CD4-positive, alpha-beta T cell (primary cell): ENCODE measurements around the gene PLEKHG2. TPM values are rescaled to one million over a fixed set of nuclear protein-coding genes. Genes with fewer than 3 reads are reported as not detected.
A peak's percentile ranks its signal among the peaks of the same experiment; 100 is the strongest.

Experiments
- ATAC-seq: fragments of 200-7000 bp; cut with Tn5 transposase; one replicate; pipeline ENCODE4 v1.10.0; 2022; ENCODE audit warnings: mild to moderate bottlenecking; ENCODE audit not compliant: poor library complexity
- CTCF ChIA-PET: fragments of 350-600 bp; sonication (Branson Sonifier 250); formaldehyde crosslinking; loops from one replicate; lab custom pipeline; 2021; ENCODE audit warnings: antibody characterized with exemption, inconsistent platforms; lab: Charles Lee
- POLR2A ChIA-PET: fragments of 350-600 bp; sonication (Branson Sonifier 250); formaldehyde crosslinking; loops from one replicate; lab custom pipeline; 2021; ENCODE audit warnings: antibody characterized with exemption, inconsistent platforms; lab: Charles Lee
- DNase-seq, 14 experiments: peaks; one replicate each; pipeline ENCODE4 v3.0.0-alpha.2; 2013 to 2020; ENCODE audit warnings: mixed read lengths in 2 of 14
- H3K27ac ChIP-seq, 2 donors: one replicate each; pipeline versions ENCODE4 v1.5.1 to v1.7.0; 2013; ENCODE audit warnings: low read length in 2 of 2, low read depth in 1 of 2, mild to moderate bottlenecking in 1 of 2
- H3K27me3 ChIP-seq, 2 experiments: 1 replicate in 1 of 2; 2 replicates in 1 of 2; pipeline versions ENCODE4 v1.6.1 to v1.7.0; 2013; ENCODE audit warnings: low read length in 2 of 2, control low read depth in 1 of 2, mild to moderate bottlenecking in 1 of 2, moderate library complexity in 1 of 2; ENCODE audit not compliant: insufficient read depth in 2 of 2, control insufficient read depth in 1 of 2
- H3K36me3 ChIP-seq: one replicate; pipeline ENCODE4 v1.6.1; 2013; ENCODE audit warnings: low read length, control low read depth; ENCODE audit not compliant: insufficient read depth
- H3K4me1 ChIP-seq: one replicate; pipeline ENCODE4 v1.6.1; 2013; ENCODE audit warnings: low read length, control low read depth; ENCODE audit not compliant: insufficient read depth
- H3K4me3 ChIP-seq: one replicate; pipeline ENCODE4 v1.5.1; 2013; ENCODE audit warnings: mild to moderate bottlenecking, low read length, moderate library complexity
- H3K9me3 ChIP-seq, 2 experiments: 1 replicate in 1 of 2; 2 replicates in 1 of 2; pipeline versions ENCODE4 v1.6.1 to v1.7.0; 2013; ENCODE audit warnings: low read length in 2 of 2, mild to moderate bottlenecking in 2 of 2, control low read depth in 1 of 2, moderate library complexity in 1 of 2; ENCODE audit not compliant: control insufficient read depth in 1 of 2, insufficient read depth in 1 of 2
- H3K27ac Mint-ChIP-seq: one replicate; pipeline ENCODE4 v1.8.0; 2020; ENCODE audit warnings: mixed read lengths
- H3K27me3 Mint-ChIP-seq: one replicate; pipeline ENCODE4 v1.8.0; 2021; ENCODE audit warnings: mixed read lengths
- H3K36me3 Mint-ChIP-seq: one replicate; pipeline ENCODE4 v1.8.0; 2021; ENCODE audit warnings: low read depth, mixed read lengths
- H3K4me1 Mint-ChIP-seq: one replicate; pipeline ENCODE4 v1.8.0; 2021; ENCODE audit warnings: low read depth, mixed read lengths
- H3K4me3 Mint-ChIP-seq: one replicate; pipeline ENCODE4 v1.8.0; 2020; ENCODE audit warnings: mild to moderate bottlenecking, mixed read lengths
- H3K9me3 Mint-ChIP-seq: one replicate; pipeline ENCODE4 v1.8.0; 2020; ENCODE audit warnings: mixed read lengths
- intact Hi-C, 2 experiments: fragments of 100-400 bp; cut with DNase I in 1 of 2; cut with micrococcal nuclease in 1 of 2; formaldehyde crosslinking; loops; one replicate each; pipeline versions ENCODE4 v1.15.1 to v1.9.0; 2023 to 2025; cut with DNase I, micrococcal nuclease
- total RNA-seq, 174 experiments: library from RNA in 2 of 174; stranded (reverse) in 2 of 174; gene quantifications; one replicate each; pipeline ENCODE4 v1.2.3 and lab custom pipeline; 2021 to 2026
- TF ChIP-seq, protein P1 (sequence below): fragments of 200-600 bp; IDR thresholded peaks from one replicate; pipeline ENCODE4 v1.8.0; 2022; ENCODE audit warnings: antibody characterized with exemption, mild to moderate bottlenecking

PLEKHG2 gene
- total RNA-seq, 2 experiments from 2014 or later, result 80.6 to 81.4 TPM

- Mint-ChIP-seq H3K4me1 (peaks cover 53% of the 10 kb centered on the region), H3K4me3 (peak overlapping the region; percentile 95), H3K27ac (peak overlapping the region; percentile 98), H3K36me3 (peaks cover 76% of the 10 kb centered on the region), H3K27me3 (peaks cover 12% of the 10 kb centered on the region), H3K9me3 (no peaks in the 10 kb centered on the region)
- peak overlapping the region; percentile 100 for H3K4me3 ChIP-seq
- H3K9me3 ChIP-seq, result no peaks in the 10 kb centered on the region
- DNase-seq (peak in 13 of 14 experiments; percentile 55 to 89 (median 71)), ATAC-seq (peak; percentile 24)
- H3K36me3 ChIP-seq, result peaks cover 29% of the 10 kb centered on the region
- H3K27me3 ChIP-seq, result no peaks in the 10 kb centered on the region
- TF ChIP-seq, protein P1, sequence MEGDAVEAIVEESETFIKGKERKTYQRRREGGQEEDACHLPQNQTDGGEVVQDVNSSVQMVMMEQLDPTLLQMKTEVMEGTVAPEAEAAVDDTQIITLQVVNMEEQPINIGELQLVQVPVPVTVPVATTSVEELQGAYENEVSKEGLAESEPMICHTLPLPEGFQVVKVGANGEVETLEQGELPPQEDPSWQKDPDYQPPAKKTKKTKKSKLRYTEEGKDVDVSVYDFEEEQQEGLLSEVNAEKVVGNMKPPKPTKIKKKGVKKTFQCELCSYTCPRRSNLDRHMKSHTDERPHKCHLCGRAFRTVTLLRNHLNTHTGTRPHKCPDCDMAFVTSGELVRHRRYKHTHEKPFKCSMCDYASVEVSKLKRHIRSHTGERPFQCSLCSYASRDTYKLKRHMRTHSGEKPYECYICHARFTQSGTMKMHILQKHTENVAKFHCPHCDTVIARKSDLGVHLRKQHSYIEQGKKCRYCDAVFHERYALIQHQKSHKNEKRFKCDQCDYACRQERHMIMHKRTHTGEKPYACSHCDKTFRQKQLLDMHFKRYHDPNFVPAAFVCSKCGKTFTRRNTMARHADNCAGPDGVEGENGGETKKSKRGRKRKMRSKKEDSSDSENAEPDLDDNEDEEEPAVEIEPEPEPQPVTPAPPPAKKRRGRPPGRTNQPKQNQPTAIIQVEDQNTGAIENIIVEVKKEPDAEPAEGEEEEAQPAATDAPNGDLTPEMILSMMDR, result no peak
- peaks cover 84% of the 10 kb centered on the region for H3K4me1 ChIP-seq
- H3K27ac ChIP-seq, result peak overlapping the region; percentile 100
- ChIA-PET POLR2A (interaction anchor here (0.7 to 4.5 kb wide), 3 partner anchors 11 to 35 kb away, joined by 5 to 126 read pairs (median 48); partner anchors contain the start of genes MED29, PAF1 and SUPT5H), CTCF (no interaction called here)
- intact Hi-C loops, result loop anchor here (5.0 to 10.0 kb wide), 2 partner anchors 285 to 288 kb away; partner anchors contain the start of gene PAK4 (in 1 of the 2)
Measured at GRCh38 chr19:39410017-39410830, 2.2 kb upstream of the PLEKHG2 start.

DNA sequence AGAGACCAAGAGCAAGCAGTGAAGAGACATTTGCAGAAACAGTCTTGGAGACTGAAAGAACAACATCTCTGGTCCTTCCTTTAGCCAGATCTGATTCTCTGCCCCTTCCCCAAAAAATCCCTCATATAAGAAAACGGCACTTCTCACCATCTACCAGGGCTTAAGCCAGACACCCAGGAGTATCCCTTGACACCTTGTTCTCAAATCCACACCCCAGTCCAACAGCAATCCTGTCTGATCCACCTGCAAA, 1.7 kb upstream of the PLEKHG2 start:
- H3K4me1 ChIP-seq, result peaks cover 79% of the 10 kb centered on the region
- H3K27me3 ChIP-seq, result no peaks in the 10 kb centered on the region
- POLR2A ChIA-PET, result interaction anchor here (2.2 to 2.6 kb wide), 5 partner anchors 9 to 68 kb away, joined by 11 to 119 read pairs (median 48); partner anchors contain the start of genes MED29, PAF1, RPS16 and SAMD4B
- peak overlapping the region; percentile 98 for H3K27ac Mint-ChIP-seq
- peaks cover 48% of the 10 kb centered on the region for H3K4me1 Mint-ChIP-seq
- H3K36me3 ChIP-seq, result peaks cover 29% of the 10 kb centered on the region
- H3K4me3 ChIP-seq, result peak overlapping the region; percentile 100
- peaks cover 12% of the 10 kb centered on the region for H3K27me3 Mint-ChIP-seq
- intact Hi-C loops, result loop anchor here (1.0 to 10.0 kb wide), 3 partner anchors 13 to 288 kb away; partner anchors contain the start of gene PAK4 (in 1 of the 2)
- H3K9me3 Mint-ChIP-seq, result no peaks in the 10 kb centered on the region
- TF ChIP-seq, protein P1, result no peak
- ATAC-seq, result no peak
- CTCF ChIA-PET, result interaction anchor here (1.8 to 2.3 kb wide), 7 partner anchors 9 to 122 kb away, joined by 6 to 102 read pairs (median 9); partner anchors contain the start of genes EID2B, MED29, PAF1 and SAMD4B
- H3K27ac ChIP-seq, result peak overlapping the region; percentile 100
- DNase-seq, result peak in 1 of 14 experiments; percentile 45
- H3K9me3 ChIP-seq, result no peaks in the 10 kb centered on the region
- peak overlapping the region; percentile 95 for H3K4me3 Mint-ChIP-seq
- peaks cover 76% of the 10 kb centered on the region for H3K36me3 Mint-ChIP-seq

DNA sequence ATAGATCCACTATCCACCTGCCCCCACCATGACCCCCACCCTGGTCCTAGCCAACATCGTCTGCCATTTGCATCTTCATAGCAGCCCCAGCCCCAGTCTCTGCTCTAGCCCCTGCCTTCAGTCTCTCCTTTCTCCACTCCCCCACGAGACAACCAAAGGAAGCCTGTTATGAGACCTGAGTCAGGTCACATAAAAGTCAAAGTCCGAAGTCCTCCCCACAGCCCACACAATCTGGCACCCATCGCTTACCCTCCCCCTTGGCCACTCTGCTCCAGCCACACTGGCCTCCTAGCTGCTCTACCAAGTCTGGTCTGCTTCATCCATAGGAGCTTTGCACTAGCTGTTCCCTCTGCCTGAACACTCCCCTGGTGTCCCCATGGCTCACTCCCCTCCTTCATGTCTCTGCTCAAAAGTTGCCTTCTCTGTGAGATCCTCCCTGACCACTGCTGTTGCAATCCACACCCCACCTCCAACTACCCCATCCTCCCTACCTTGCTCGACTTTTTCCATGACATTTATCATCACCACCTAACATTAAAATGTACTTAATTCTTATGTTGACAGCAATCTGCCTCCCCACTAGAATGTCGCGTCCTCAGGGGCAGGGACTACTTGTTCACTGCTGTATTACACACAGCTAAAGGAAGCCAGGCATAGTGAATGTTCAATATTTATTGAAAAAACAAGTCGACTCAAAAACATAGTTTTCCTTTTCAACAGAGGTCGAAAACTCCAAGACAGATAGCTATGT, 1.2 kb upstream of the PLEKHG2 start:
- H3K27ac ChIP-seq, result peak overlapping the region; percentile 100
- TF ChIP-seq, protein P1, result no peak
- intact Hi-C loops, result loop anchor here (1.0 to 10.0 kb wide), 3 partner anchors 14 to 289 kb away; partner anchors contain the start of gene PAK4 (in 1 of the 2)
- peaks cover 74% of the 10 kb centered on the region for H3K4me1 ChIP-seq
- H3K9me3 Mint-ChIP-seq, result no peaks in the 10 kb centered on the region
- DNase-seq (peak in 5 of 14 experiments; percentile 16 to 73 (median 42)), ATAC-seq (no peak)
- H3K27me3 ChIP-seq, result no peaks in the 10 kb centered on the region
- ChIA-PET CTCF (interaction anchor here (1.0 to 2.5 kb wide), 15 partner anchors 7 to 129 kb away, joined by 3 to 102 read pairs (median 8); partner anchors contain the start of genes EID2B, MED29, PAF1 and RPS16), POLR2A (interaction anchor here (1.1 to 2.6 kb wide), 13 partner anchors 9 to 435 kb away, joined by 3 to 119 read pairs (median 6); partner anchors contain the start of genes FBL, MED29, PAF1 and RPS16)
- H3K27me3 Mint-ChIP-seq, result peaks cover 12% of the 10 kb centered on the region
- peak overlapping the region; percentile 100 for H3K4me3 ChIP-seq
- no peaks in the 10 kb centered on the region for H3K9me3 ChIP-seq
- H3K27ac Mint-ChIP-seq, result peak overlapping the region; percentile 98
- H3K36me3 ChIP-seq, result peaks cover 29% of the 10 kb centered on the region
- peaks cover 73% of the 10 kb centered on the region for H3K36me3 Mint-ChIP-seq
- peaks cover 44% of the 10 kb centered on the region for H3K4me1 Mint-ChIP-seq
- peak overlapping the region; percentile 95 for H3K4me3 Mint-ChIP-seq
